GM12875 (cell line): ENCODE measurements around the gene RSRC1.
"Not testable (repeated sequence)": the region's sequence is repeated elsewhere in the genome, so short reads cannot be mapped to it uniquely, and the experiment has no call there.

Source experiments
- H3K4me3 ChIP-seq: one replicate; pipeline ENCODE4 v1.5.1; 2011; ENCODE audit warnings: low read depth, low read length, control low read depth
- CTCF ChIP-seq: IDR thresholded peaks from 2 replicates; pipeline ENCODE4 v1.5.1; 2011; ENCODE audit warnings: low read depth, mild to moderate bottlenecking, control low read depth, inconsistent platforms, low read length, moderate library complexity, borderline replicate concordance; ENCODE audit not compliant: insufficient read depth

RSRC1 gene

DNA sequence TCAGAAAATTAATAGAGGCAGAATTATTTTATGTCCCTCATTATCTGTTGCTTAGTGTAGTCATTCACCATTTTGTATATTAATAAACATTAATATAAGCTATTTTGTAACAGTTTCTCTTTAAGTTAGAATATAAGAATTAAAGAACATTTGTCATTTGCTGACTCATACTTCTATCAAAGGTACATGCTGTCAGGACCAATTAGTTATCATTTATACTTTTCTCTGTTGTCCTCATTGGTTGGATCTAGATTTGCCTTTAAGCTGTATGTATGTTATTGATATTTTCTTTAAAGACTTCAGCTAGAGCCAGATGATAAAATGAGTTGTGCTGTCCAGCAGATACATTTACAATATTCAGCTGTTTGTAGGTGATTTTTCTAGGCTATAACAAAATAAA is 292.7 kb downstream of the RSRC1 start:
- no peak overlapping the region for H3K4me3 ChIP-seq
- no peak for TF ChIP-seq CTCF

DNA sequence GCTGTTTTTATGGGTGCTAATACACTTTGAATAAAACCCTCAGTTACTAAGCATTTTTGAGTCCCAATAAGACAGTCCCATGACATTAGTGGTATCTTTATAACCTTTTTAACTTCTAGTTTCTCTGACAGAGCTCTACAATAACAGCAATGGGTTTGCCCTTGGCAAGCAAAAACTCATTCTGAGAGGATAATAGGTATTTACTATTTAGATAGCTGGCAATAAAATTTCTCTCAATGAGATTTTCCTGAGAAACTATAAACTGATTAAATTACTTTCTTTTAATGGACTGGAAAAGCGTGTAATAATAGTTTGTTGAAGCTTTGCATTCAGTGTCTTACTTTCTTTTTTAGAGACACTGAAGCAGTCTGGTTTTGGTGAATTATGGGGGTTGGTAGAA is 293.1 kb downstream of the RSRC1 start:
- H3K4me3 ChIP-seq = no peak overlapping the region
- TF ChIP-seq CTCF = no peak

- no peak for TF ChIP-seq CTCF
- no peak overlapping the region for H3K4me3 ChIP-seq
These were observed 294.3 kb downstream of the RSRC1 start for GRCh38 chr3:158404131-158404718.

- no peak for TF ChIP-seq CTCF
- H3K4me3 ChIP-seq = no peak overlapping the region
These were observed 295.6 kb downstream of the RSRC1 start for GRCh38 chr3:158405507-158405906.

DNA sequence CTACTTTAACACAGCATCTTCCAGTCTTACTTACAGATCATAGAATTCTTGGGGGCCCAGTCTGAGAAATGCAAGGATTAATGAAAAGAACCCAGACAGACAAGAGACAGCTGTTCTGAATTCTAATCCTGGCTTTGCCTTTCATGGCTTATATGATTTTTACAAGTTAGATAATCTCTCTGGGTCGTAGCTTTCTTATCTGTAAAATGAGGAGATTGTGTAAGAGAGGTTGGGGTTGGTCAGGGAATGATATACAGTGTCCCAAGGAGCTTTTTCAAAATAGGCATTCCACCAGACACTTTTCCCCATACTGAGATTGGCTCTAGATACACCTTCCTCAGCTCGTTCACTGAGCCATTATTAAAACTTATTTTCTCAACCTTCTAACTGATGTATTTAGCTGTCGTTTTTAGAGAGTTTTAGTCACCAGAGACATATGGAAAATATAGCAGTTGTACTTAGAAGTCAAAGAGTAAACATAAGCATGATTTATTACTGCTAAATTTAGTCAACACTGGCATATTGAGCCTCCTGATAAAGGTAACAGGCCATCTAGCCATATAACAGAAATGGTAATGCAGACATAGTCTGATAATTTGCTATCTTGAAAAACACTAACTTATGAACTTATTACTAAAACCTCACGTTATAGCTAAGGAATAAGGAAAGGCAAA is 298.1 kb downstream of the RSRC1 start:
- no peak overlapping the region for H3K4me3 ChIP-seq
- no peak for TF ChIP-seq CTCF

- H3K4me3 ChIP-seq = not testable (repeated sequence)
These were observed 298.6 kb downstream of the RSRC1 start for GRCh38 chr3:158408518-158408897.

- TF ChIP-seq CTCF = no peak
- no peak overlapping the region for H3K4me3 ChIP-seq
These were observed 308.1 kb downstream of the RSRC1 start for GRCh38 chr3:158418035-158418434.
